Measurements from ENCODE around the gene XRRA1.

- TF ChIP-seq CTCF (IDR thresholded peaks at IDR 0.05) (no peak), POLR2A (IDR thresholded peaks at IDR 0.05) (no peak)
Measured at GRCh38 chr11:74933765-74934164, 15.1 kb downstream of the XRRA1 start.
